NCI-H1417 treated with DMSO at 0.1 percent for 48 hours (cell line): ENCODE measurements around the gene DOCK10.

Source experiments
- DNase-seq: peaks from one replicate; lab custom pipeline; 2025; lab: John Stamatoyannopoulos, UW

Gene DOCK10

DNA sequence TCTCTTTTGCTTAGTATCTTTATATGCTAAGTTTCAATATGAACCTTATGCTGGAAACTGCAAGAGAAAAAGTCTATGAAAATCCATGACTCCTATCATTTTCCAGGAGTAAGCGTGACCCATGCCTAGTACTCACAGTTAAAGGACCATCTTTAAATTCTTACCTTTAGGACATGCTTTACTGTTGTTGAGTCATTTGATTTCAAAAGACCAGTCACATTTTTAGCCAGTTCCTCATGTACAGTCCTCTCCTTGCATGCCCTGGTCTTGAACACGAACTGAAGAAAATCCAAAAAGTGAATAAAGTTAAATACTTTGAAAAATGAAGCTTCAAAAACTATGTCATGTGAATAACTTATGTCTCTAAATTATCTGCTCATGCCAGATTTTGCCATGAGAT is 208.3 kb downstream of the DOCK10 start:
- DNase-seq, result no peak

DNA sequence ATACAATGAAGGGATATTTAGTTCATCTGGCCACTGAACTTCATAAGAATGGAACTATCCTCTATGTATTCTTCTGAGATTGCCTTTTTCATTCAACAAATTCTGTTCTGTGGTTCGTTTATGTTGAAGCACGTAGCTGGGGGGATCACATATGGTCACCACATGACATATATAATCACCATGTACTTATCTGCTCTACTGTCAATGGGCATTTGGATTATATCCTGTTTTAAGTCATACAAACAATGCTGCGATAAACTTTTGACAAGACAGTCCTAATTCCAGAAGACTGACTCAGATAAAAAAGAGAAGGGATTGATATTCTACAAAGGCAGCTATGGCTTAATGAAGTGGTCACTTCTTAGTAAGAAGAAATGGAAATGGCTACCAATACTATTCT is 210.1 kb downstream of the DOCK10 start:
- DNase-seq, result no peak

DNA sequence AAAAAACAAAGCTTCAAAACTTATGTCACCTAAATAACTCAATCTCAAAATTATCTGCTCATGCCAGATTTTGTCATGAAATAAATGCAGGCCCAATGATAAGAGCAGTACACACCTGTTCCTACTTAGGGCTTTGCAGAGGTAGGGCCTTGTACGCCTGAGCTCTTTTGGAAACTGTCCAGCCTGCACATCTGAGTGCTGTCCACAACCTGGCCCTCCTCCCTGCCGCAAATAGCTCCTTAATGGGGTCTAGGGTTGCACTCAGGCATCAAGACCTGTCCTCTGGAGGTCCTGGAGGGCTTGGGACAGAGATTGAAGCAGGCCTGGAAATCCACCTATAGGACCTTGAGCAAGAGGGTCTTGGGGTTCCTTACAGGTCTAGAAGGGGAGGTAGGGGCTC is 210.7 kb downstream of the DOCK10 start:
- DNase-seq, result no peak

DNA sequence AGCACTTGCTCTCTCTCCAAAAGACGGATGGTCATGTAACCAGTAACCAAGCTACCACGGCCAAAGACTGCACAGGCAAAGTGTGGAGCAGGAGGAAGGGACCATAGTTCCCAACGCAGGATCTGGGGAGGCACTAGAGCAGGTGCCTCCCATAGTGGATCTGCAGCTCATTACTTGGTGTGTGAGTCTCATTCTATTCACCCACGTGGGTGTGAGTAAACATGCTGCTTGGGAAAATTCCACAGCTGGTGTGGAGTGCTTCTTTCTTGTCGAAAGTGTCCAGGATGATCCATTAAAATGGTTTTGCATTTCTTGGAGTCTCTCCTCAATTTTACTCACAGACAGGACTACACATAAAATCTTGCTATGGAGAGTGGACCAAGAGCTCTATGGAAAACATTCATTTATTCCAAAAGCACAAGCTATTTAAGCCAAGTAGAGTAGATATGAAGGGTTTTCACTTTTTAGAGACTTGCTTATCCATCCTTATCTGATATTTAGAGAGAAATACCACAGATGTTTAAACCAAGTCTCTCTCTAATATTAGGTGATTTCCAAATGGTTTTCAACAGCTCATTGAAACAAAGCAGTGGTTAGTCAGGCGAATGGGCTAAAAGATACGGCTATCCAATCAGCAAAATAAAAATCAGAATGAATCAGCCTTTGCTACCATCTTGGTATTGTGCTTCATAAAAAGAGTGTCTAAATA is 221.8 kb downstream of the DOCK10 start:
- no peak for DNase-seq

DNA sequence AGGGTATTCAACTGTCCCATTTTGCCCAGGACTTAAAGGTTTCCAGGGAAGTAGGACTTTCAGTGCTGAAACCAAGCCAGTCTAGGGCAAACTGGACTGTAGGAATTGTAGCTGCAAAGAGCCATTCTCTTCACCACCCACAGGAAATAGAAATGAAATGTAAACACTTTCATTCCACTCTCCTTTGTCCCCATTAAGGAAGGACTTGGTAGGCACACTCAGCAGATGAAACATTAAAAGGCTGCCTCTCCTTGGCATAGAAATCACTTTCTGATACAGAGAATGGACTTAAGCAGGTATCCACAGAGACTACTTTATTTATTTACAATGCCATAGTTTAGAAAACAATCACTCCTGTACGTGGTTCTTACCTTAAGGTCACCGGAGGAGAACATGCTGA is 223.2 kb downstream of the DOCK10 start:
- DNase-seq, result no peak

DNA sequence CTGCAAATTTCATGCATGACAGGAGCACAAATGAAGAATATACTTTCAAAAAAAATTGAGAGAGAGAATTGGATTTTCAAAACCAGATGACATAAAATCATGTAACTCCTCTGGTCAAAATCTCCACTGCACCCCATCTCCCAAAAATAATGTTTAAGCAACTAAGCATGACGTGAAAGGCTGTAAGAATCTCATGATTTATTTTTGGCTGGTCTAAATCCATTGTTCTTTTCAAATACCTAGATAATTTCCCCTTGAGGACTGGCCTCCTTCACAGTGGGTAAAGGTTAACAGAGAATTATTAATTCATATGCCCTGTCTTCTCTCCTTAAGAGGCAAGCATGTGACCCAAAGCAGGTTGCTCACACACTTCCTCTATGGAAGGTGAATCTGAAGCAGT is 224.6 kb downstream of the DOCK10 start:
- no peak for DNase-seq

DNA sequence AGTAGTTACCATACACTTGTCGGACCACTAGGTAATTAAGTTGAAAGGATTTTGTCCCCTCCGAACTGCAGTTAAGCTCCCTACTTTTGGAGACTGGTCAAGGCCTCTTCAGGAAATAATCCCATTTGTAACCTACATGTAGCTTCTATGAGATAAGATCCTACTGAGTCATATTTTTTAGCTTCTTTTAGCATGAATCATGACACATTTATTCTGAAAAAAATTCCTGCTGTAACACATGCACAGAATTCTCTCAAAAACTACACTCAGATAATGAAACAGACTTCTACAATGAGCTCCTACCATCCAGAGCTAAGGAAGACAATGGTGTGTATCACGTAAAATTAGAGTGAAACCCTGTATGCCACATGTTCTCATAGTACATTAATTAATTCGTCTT is 225.5 kb downstream of the DOCK10 start:
- no peak for DNase-seq

DNA sequence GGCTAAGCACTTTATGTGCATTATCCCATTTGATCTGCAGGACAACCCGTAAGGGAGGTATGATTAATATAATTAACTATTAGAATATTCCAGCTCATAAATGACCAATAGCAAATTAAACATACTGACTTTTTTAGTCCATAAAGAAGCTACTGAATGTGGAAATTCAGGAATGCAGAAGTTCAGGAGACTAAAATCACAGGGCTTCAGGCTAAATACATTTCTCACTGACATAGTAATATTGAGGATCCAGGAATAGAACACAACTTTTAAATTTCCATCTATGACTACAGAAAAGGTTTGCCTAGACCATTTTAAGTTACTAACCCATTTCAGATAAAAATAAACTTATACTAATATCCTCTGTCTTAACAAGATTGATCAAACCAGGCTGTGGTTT is 228.7 kb downstream of the DOCK10 start:
- DNase-seq, result no peak

DNA sequence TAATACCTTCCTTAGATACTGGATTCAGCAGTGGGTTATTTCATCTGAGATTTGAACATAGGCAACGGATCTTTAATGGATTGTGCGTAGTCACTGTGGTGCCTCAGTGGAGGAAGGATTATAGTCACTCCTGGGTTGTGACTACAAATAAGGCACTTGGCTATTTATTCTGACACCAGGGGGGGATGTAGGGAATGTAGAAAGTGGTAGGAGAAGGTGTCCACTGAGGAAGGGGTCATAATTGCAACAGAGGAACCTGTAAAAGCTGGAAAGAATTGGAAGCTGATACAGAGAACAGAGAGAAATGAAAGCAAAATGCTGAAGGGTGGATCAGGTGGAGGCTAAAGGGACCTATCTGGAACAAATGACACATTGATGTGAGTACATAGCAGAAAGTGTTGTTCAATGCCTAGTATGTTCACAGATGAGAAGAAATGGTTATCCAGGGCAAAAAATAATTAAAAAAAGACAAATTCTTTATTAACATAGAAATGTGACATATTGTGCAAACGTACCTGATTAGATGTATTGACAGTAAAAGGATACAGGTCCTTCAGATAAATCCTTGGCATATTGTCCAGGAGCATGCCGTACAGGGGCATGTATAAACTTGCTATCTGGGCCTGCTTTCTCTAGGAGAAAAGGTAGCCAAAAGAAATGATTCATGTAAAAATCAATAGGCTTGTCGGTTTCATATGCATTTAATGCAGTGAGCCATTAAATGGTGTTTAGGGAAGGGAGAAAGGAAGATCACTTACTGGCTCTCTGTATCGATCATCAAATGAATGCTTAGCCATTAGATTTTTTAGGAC is 234.9 kb downstream of the DOCK10 start:
- DNase-seq, result no peak

DNA sequence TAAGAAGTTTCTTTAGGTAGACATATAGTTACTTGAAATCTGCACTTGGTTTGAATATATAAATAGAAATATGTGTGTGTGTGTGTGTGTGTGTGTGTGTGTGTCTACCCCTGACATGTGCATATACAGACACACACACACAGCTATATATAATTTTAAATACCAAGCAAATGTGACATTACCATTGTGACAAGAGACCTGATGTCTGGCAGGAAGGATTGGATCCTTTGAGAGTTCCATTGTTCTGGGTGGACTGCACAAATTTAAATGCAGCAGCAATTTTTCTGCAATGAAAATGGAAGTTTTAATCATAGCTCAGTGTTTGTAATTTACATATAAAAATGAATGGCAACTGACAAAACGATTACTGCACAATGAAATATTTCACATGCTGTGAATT is 238.3 kb downstream of the DOCK10 start:
- DNase-seq, result no peak

DNA sequence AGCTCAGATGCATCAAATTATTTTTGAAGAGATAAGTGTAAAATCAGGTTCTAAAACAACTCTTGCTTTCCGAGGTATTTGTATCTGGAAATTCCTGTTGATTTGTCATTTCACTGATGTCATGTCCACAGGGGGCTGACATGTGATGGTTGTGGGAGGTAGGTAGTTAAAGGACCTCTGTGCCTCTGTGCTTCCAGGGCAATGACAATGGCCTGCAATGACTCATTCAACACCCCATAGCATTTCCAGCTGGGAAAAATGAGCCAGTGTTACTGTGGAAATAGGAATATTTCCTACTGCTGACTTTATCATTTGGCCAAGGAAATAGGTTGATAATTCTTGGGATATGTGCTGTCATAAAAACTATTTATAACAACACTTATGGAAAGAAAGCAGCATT is 239.9 kb downstream of the DOCK10 start:
- DNase-seq, result no peak

DNA sequence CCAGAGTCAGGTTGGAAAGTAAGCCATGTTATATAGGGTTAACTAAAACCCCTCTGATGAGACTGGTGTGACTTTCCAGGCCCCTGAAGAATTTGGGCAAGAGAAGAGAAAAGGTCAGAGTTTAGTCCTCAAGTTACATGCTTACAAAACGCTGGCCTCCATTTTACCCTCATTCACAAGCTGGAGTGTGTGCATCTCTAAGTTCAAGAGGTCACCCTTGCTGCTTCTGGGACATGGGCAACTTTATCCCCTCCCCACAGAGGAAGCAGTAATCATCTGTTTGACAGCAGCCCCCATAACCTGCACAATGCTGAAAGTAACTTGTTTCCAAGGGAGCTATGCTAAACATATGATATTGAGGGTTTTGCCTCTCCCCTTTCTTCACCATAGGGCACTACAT is 240.9 kb downstream of the DOCK10 start:
- no peak for DNase-seq

DNA sequence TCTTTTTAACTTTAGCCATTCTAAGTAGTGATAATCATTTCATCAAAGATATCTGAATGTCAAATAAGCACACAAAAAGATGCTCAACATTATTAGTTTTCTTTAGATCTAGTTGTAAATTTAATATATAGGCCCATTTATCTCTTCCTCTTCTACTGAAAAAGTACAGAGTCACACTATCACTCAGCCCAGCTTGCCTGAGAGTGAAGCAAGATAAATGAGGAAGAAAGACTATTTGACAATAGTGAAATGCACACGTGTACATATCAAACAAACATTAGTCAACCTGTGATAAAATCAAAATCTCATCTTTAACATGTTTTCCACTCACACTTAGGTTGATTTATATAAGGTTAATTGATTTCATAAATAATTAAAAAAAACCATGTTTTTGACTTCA is 242.6 kb downstream of the DOCK10 start:
- DNase-seq, result no peak

DNA sequence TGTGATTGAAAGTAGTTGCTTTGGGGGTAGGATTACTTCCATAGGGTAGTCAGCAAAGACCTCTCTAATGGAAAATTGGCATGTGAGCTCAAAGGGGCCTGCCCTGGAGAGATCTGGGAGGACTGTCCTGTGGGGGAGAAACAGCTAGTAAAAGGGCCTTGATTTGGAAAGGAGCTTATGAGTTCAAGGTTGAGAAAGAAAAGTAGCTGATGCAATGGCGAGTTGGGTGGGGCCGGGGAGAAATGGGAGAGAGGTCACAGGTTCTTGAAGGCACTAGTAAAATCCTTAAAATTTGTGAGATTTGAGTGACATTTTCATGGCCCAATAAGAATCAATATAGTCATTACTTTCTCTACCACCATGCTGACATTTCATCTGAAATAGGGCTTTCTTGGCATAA is 244.1 kb downstream of the DOCK10 start:
- DNase-seq, result no peak

DNA sequence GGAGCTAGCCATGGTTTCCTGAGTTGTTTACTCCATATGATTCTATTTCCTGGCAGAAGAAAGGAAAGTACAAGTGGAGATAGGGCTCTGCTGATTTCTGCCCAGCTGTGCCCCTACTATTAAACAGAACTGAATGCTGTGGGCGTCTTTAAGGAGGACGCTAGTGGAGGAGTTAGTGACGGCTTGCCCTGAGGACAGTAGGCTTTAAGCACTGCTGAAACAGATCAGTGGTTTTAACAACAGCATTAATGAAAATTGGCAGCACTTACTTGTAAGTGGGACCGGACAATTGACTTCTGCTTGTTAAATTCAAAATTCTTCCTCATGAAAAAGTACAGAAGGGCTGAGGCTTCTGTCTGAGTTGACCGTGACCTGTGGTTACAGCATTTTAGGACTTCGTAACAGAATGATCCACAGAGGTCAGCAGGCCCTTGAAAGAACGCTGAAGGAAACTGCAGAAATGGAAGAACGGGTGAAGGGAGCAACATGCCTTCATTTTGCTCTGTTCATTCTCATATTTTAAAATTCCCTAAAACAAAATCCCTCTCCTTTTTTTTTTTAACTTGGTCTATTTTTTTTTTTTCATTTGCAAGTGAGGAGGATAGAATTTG is 245.5 kb downstream of the DOCK10 start:
- DNase-seq, result no peak

DNA sequence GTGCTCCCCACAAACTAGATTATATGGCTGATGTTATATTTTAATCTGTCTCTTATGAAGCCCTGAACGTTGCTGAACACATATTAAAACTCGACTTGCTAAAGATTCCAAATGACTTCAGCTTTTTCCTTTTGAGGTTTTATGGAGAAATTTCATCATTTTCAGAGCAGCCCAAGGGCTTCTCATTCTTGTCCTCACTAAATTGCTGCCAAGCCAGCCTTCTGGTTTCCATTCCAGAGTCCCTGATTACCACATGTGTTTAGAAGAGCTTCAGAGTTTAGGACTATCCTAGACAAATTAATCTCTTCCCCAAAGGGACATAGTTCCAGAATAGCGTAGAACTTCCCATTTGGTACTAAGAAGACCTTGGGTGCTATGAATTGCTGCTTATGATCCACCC is 248.3 kb downstream of the DOCK10 start:
- DNase-seq, result no peak

DNA sequence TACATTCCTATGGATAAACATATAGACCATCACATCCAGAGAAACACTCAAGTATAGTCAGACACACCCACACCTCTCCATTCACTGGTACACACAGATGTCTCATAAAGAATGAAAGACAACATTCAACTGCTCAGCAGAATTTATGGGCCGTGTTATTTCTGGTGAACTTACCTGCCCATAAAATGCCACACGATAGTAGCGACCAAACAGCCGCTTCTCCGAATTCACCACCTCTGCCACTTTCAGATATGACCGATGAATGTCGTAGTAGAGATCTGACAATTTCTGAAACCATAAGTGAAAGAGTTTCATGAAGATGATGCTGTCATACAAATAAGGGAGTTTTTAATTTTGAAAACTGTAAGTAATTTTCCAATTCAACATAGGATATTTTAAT is 255.4 kb downstream of the DOCK10 start:
- no peak for DNase-seq

DNA sequence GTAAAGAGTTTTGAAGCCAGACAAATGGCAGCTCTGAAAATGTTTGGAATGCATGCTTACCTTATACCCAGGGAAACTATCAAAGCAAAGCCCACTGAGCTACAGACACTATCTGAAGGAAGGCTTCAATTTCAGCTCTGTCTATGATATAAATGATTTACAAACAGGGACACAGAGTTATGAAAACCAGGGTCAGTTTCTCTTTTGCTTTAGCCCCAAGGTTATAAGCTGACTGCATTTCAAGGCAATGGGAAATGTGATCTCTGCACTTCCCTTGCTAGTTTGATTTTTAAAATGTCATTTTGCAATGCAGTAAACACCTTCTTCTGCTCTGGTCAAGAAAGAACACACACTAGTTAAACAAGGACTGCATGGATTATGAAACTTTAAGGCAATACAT is 260.9 kb downstream of the DOCK10 start:
- DNase-seq, result no peak

DNA sequence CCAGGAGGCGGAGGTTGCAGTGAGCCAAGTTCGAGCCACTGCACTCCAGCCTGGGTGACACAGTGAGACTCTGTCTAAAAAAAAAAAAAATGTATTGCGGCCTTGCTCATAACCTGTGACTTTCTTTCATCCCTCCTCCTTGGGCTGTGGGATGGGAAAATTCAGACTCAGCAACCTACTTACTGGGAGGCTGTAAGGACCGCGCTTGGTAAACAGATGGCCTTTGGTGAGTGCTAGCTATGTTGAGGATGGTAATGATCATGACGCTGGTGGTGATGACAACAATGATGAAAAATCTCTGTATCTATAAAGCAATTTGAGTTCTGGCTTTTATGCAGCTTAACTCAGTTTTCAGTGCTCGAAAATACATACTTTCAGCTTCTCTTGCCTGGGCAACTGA is 261.4 kb downstream of the DOCK10 start:
- no peak for DNase-seq

DNA sequence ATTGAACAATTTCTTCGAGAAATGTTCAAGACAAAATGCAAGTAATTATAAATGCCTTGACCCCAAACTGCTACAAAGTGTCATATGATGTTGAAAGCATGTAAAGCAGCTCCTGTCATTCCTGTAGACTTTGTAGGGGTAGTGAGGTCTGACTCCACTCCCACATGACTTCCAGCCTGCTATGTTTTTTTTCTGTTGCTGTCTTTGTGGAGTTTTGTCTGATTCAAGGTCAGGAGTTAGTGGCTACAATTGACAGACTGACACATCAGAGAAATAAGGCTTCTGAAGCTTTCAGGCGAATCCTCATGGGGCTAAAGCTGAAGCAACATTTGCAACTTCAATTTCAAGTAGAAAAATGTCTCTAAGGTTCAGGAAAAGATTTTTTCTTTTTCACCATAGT is 262.2 kb downstream of the DOCK10 start:
- DNase-seq, result no peak

DNA sequence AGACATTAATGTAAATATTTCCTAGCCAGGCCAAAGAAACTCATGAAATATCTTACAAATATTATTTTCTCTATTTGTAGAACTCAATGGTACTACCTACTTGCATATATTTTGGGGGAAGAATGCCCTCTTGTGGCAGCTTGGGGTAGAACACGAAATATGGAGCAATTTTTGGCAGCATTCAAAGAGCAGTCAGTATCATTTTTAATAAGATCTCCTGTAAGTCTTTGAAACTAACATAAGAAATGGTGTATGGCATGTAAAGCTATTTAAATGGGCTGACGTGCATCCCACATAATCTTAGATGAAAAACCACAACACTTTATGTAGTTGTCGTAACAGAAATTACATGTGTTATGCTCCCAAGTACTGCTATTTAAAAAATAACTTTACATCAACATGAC is 263.8 kb downstream of the DOCK10 start:
- DNase-seq, result no peak

DNA sequence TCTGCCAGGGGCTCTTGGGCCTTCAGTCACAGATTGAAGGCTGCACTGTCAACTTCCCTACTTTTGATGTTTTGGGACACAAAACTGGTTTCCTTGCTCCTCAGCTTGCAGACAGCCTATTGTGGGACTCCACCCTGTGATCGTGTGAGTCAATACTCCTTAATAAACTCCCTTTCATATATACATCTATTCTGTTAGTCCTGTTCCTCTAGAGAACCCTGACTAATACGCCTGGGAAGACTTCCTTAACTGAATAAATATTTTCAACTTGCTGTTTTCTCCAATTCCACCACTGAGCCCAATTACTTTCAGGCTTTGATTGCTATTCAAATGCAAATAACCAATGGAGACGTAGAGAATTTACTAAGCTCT is 264.7 kb downstream of the DOCK10 start:
- DNase-seq, result no peak

DNA sequence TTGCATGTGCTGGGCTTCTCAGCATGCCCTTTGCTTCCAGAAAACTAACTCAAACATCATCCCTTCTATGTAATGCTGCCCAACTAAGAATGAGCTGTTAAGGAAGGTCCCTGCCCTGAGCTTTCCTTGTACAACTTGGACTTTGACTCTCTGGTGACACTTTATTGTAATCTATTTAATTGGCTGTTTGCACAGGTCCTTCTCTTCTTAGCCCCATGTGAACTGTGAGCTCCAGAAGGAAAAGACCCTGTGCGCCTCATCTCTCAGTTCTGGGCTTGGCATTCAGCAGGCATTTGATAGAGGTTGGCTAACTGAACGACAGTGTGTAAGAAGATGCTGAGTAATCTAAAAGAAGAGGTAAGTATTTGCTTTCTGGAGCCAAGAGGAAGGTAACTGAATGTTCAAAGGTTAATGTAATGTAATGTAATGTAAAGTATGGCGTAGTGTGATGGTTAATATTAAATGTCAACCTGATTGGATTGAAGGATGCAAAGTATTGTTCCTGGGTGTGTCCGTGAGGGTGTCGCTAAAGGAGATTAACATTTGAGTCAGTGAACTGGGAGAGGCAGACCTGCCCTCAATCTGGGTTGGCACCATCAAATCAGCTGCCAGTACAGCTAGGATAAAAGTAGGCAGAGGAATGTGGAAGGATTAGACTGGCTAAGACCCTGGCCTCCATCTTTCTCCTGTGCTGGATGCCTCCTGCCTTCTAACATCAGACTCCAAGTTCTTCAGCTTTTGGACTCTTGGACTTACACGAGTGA is 265.3 kb downstream of the DOCK10 start:
- no peak for DNase-seq
